Nephron (organoid): ENCODE measurements around the gene WEE2.

ENCODE experiments used
- H3K27ac Mint-ChIP-seq, 3 experiments: 2 replicates each; pipeline ENCODE4 v1.8.0; 2020; ENCODE audit warnings: mixed read lengths in 3 of 3, mild to moderate bottlenecking in 2 of 3, moderate library complexity in 1 of 3
- H3K27me3 Mint-ChIP-seq: 2 replicates; pipeline ENCODE4 v1.8.0; 2021; ENCODE audit warnings: low read depth, mild to moderate bottlenecking, moderate library complexity, mixed read lengths
- H3K36me3 Mint-ChIP-seq: 2 replicates; pipeline ENCODE4 v1.8.0; 2020; ENCODE audit warnings: low read depth, mixed read lengths
- H3K4me1 Mint-ChIP-seq: 2 replicates; pipeline ENCODE4 v1.8.0; 2020; ENCODE audit warnings: mixed read lengths
- H3K4me3 Mint-ChIP-seq, 3 experiments: 2 replicates each; pipeline ENCODE4 v1.8.0; 2020; ENCODE audit warnings: mild to moderate bottlenecking in 3 of 3, mixed read lengths in 3 of 3, moderate library complexity in 2 of 3
- H3K9me3 Mint-ChIP-seq: 2 replicates; pipeline ENCODE4 v1.8.0; 2020; ENCODE audit warnings: mixed read lengths
- TF ChIP-seq, protein P1 (sequence below), 3 experiments: fragments of 200-600 bp; sonication (generic); IDR thresholded peaks; one replicate each; pipeline ENCODE4 v1.5.0; 2021; ENCODE audit warnings: antibody characterized with exemption in 3 of 3; ENCODE audit not compliant: unreplicated experiment in 3 of 3

WEE2 gene

DNA sequence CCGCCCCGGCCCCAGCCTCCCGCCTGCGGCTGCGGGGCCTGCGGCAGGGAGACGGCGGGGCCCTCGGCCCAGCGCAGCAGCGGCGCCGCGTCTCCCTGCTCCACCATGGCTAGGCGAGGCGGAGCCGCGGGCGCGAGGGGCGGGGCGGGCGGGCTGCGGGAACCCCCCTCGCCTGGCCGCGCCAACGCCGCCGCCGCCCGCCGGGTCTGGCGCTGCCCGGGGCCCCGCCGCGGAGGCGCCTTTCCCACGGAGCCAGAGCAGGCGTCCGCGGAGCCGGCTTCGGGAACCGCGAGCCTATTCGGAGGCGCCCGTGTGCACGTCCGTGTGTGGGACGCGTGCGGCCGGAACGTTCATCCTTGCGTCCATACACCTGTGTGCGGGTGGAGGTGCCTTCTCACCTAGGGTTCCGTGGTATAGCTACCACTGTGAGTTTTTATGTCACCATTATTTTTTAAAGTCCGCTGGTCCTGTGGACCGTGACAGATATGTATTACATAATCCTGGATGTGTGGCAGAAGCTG is 6.0 kb upstream of the WEE2 start, which contains the start of gene DENND11:
Gene DENND11 (minus strand): TSS at position 120 of the 521 bp plus-strand sequence. CDS start 13 bp downstream, at position 107.
- TF ChIP-seq, protein P1, sequence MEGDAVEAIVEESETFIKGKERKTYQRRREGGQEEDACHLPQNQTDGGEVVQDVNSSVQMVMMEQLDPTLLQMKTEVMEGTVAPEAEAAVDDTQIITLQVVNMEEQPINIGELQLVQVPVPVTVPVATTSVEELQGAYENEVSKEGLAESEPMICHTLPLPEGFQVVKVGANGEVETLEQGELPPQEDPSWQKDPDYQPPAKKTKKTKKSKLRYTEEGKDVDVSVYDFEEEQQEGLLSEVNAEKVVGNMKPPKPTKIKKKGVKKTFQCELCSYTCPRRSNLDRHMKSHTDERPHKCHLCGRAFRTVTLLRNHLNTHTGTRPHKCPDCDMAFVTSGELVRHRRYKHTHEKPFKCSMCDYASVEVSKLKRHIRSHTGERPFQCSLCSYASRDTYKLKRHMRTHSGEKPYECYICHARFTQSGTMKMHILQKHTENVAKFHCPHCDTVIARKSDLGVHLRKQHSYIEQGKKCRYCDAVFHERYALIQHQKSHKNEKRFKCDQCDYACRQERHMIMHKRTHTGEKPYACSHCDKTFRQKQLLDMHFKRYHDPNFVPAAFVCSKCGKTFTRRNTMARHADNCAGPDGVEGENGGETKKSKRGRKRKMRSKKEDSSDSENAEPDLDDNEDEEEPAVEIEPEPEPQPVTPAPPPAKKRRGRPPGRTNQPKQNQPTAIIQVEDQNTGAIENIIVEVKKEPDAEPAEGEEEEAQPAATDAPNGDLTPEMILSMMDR (IDR thresholded peaks at IDR 0.05; ENCODE audit: unreplicated experiment in 3 of 3) = no peak
- Mint-ChIP-seq H3K27ac (peak within 1 kb of the TSS; percentile 27 to 63 (median 54)), H3K36me3 (no peaks in the 10 kb centered on the region), H3K4me1 (peaks cover 13% of the 10 kb centered on the region), H3K4me3 (peak within 1 kb of the TSS; percentile 85 to 86 (median 85)), H3K27me3 (peaks cover 19% of the 10 kb centered on the region), H3K9me3 (no peaks in the 10 kb centered on the region)

DNA sequence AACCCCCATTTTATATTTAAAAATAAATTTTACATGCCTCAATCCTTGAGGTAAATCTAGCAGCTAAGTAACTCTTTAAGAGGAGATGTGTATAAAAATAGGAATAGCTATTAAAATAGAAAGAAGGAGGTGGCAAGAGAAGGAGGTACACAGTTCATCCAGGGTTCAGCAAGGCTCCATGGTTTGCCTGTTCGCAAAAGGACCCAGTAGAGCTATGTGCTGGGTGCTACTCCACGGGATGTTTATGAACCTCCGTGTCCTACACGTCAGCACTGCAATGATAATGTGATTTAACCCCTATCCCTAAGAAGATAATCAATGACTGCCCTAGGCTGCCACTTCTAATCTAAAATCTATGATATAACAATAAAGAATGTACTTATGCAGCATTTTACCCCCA is 5.3 kb upstream of the WEE2 start:
- peaks cover 19% of the 10 kb centered on the region for H3K27me3 Mint-ChIP-seq
- H3K36me3 Mint-ChIP-seq = no peaks in the 10 kb centered on the region
- TF ChIP-seq, protein P1 (IDR thresholded peaks at IDR 0.05; ENCODE audit: unreplicated experiment in 3 of 3) = no peak
- H3K9me3 Mint-ChIP-seq = no peaks in the 10 kb centered on the region
- no peak overlapping the region for H3K27ac Mint-ChIP-seq
- H3K4me1 Mint-ChIP-seq = peaks cover 13% of the 10 kb centered on the region
- H3K4me3 Mint-ChIP-seq = peak overlapping the region; percentile 78 to 84 (median 83)

DNA sequence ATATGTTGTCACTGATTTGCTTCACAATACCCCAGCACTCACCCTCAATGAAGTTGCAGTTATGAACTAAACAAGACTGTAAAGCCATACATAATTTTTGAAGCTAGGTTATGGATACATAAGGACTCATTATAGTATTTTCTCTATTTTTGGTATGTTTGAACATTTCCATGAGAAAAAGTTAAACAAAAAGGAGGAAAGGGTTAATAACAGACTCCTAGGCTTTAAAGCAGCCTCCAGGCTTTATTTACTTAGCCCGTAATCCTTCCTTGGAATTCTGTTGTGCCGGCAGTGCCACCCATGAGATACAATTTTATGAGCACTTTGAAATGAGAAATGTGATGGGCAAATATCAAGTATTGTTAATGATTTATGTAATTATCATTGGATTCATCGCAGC is 4.0 kb upstream of the WEE2 start:
- Mint-ChIP-seq H3K27me3 (peaks cover 19% of the 10 kb centered on the region), H3K27ac (no peak overlapping the region), H3K4me1 (peaks cover 13% of the 10 kb centered on the region), H3K9me3 (no peaks in the 10 kb centered on the region), H3K4me3 (peak overlapping the region in 1 of 3 experiments; percentile 83), H3K36me3 (no peaks in the 10 kb centered on the region)
- TF ChIP-seq, protein P1 (IDR thresholded peaks at IDR 0.05; ENCODE audit: unreplicated experiment in 3 of 3) = no peak

DNA sequence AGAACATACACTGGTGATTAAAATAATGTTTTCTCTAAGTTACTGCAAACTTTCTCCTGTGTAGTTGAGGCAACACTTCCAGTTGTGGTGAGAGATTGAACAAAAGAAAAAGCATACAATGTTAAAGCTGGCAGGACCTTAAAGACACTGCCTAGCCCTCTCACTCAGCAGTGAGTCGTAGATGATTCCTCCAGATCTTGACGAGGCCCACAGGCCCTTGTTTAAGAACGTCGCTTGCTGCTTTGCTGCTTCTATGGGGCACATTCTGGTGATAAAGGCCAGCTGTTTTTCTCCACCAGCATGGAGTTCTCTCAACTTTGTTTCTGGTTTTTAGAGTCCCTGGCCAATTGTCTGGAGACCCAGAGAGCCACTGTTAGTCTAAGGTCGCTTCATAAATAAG is 3.4 kb upstream of the WEE2 start:
- no peak overlapping the region for H3K27ac Mint-ChIP-seq
- peaks cover 19% of the 10 kb centered on the region for H3K27me3 Mint-ChIP-seq
- H3K4me3 Mint-ChIP-seq = peak overlapping the region; percentile 26 to 48 (median 34)
- no peaks in the 10 kb centered on the region for H3K36me3 Mint-ChIP-seq
- H3K4me1 Mint-ChIP-seq = peaks cover 13% of the 10 kb centered on the region
- TF ChIP-seq, protein P1 (IDR thresholded peaks at IDR 0.05; ENCODE audit: unreplicated experiment in 3 of 3) = no peak
- no peaks in the 10 kb centered on the region for H3K9me3 Mint-ChIP-seq

DNA sequence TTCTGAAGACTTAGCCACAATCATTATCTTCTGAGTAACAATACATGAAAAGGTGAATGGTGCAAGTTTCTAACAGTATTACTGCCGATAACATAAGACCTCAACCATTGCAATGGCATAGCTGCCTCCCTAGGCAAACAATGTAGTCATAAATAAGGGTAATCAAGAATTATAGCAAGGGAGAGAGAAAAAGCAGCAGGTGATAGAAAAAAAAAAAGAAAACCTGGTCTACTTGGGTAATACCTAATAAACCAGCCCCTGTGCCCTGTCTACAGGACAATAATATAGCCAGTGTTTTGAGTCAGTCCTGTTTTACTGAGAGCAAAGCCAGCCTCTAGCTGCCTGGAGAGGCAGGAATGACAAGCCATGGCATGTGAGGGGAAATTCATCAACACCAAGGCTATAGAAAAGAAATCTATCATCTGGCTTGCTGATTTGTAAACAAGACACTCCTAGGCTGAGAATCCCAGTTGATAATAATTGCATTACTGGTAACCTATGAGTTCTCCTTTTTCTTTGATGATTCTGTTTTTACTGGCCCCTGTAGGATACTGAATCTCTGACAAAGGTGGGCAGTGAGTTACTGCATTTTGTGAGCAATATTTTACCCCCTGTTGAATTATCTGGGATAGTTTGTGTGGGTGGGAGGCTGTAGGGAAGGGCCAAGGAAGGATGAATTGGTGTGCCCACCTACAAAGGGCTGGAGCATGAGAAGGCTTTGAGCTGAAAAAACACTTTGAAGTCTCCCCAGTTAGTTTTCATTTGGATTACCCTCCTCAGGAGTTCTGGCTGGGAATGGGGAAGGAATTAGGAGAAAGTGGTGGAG is 1.7 kb upstream of the WEE2 start:
- H3K36me3 Mint-ChIP-seq = no peaks in the 10 kb centered on the region
- no peak overlapping the region for H3K4me3 Mint-ChIP-seq
- TF ChIP-seq, protein P1 (IDR thresholded peaks at IDR 0.05; ENCODE audit: unreplicated experiment in 3 of 3) = no peak
- peaks cover 5% of the 10 kb centered on the region for H3K4me1 Mint-ChIP-seq
- H3K27me3 Mint-ChIP-seq = peaks cover 19% of the 10 kb centered on the region
- no peak overlapping the region for H3K27ac Mint-ChIP-seq
- H3K9me3 Mint-ChIP-seq = no peaks in the 10 kb centered on the region
